Gastroesophageal sphincter (tissue), 3 donors: ENCODE results near the gene PEMT.

Experiments used
- EP300 ChIP-seq: sonication (generic); formaldehyde crosslinking; IDR thresholded peaks from one replicate; pipeline ENCODE4 v1.6.1; 2017; ENCODE audit warnings: antibody characterized with exemption, mild to moderate bottlenecking
- POLR2A ChIP-seq, 2 donors: fragments of 450-650 bp; IDR thresholded peaks; one replicate each; pipeline ENCODE4 v1.6.1; 2017; ENCODE audit warnings: antibody characterized with exemption in 2 of 2, mild to moderate bottlenecking in 2 of 2, moderate library complexity in 1 of 2
- POLR2AphosphoS5 ChIP-seq: sonication (generic); formaldehyde crosslinking; IDR thresholded peaks from one replicate; pipeline ENCODE4 v1.6.1; 2017; ENCODE audit warnings: antibody characterized with exemption
- TF ChIP-seq, protein P1 (sequence below), 4 experiments: fragments of 200-600 bp in 2 of 4; fragments of 450-650 bp in 2 of 4; sonication (generic) in 1 of 4; IDR thresholded peaks; one replicate each; pipeline ENCODE4 v1.5.1; 2017 to 2019; ENCODE audit warnings: antibody characterized with exemption in 4 of 4, mild to moderate bottlenecking in 2 of 4, moderate library complexity in 2 of 4

DNA sequence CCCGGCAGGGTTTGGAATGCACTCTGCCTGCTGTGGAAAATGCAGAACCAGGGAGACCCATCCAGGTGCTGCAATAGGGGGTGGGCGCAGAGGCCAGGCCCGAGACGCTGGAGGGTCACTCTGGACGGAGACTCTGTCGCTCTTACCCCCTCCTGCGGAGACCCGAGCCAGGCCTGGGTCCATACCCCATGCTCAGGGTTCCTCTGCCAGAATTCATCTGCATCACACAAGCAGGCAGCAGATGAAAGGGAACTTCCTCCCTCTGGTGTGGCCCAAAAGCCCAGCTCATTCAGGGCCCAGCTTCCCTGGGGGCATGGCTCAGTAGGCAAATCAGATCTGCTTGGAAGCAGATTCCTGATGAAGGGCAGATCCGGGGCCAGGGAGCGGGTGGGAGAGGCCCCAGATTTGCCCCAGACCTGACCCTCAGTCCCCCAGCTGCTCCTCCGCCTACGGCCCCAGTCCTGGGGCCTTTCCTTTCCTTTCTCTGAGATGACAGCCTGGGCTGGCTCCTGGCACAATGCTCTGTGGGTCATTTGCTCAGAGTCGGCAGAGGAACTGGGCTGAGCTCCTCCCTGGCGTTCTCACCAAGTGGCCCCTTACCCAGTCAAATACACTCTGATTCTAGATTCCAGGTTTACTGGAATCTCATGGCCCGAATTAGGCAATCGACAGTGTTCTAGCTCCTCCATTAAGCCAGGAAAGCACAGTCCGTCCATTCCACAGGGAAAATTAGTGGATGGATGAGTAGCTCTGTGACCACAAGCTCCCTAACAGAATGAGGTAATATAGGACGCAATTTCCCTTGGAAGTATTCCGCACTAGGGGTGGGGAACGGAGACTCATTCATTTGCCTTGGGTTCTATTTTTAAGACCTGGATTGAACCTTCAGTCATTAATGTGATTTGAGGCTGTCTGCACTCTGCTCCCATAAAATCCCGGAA lies 76.2 kb downstream of the PEMT start:
- TF ChIP-seq, protein P1, sequence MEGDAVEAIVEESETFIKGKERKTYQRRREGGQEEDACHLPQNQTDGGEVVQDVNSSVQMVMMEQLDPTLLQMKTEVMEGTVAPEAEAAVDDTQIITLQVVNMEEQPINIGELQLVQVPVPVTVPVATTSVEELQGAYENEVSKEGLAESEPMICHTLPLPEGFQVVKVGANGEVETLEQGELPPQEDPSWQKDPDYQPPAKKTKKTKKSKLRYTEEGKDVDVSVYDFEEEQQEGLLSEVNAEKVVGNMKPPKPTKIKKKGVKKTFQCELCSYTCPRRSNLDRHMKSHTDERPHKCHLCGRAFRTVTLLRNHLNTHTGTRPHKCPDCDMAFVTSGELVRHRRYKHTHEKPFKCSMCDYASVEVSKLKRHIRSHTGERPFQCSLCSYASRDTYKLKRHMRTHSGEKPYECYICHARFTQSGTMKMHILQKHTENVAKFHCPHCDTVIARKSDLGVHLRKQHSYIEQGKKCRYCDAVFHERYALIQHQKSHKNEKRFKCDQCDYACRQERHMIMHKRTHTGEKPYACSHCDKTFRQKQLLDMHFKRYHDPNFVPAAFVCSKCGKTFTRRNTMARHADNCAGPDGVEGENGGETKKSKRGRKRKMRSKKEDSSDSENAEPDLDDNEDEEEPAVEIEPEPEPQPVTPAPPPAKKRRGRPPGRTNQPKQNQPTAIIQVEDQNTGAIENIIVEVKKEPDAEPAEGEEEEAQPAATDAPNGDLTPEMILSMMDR (IDR thresholded peaks at IDR 0.05), result no peak
- TF ChIP-seq EP300 (no peak), POLR2A (IDR thresholded peaks at IDR 0.05) (no peak), POLR2AphosphoS5 (no peak)
